ENCODE results near the gene LRRTM3. TPM values are rescaled to one million over a fixed set of nuclear protein-coding genes. Genes with fewer than 3 reads are reported as not detected.

Gene LRRTM3
- total RNA-seq: not detected

DNA sequence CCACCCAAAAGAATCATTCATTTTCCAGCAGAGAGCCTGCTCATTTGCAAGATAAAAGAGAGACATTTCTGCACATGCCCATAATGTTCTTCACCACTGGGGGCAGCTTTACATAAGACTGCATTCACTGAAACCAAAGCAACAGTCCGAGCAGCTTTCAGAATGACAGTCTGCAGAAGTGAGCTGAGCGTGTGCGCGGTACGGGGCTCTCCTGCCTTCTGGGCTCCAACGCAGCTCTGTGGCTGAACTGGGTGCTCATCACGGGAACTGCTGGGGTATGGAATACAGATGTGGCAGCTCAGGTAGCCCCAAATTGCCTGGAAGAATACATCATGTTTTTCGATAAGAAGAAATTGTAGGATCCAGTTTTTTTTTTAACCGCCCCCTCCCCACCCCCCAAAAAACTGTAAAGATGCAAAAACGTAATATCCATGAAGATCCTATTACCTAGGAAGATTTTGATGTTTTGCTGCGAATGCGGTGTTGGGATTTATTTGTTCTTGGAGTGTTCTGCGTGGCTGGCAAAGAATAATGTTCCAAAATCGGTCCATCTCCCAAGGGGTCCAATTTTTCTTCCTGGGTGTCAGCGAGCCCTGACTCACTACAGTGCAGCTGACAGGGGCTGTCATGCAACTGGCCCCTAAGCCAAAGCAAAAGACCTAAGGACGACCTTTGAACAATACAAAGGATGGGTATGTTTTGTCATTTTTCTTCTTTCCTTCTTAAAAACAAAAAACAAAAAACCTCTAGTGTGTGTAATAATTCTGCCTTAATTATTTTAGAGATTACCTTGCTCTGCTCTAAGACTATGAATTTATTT lies at the start of gene LRRTM3:
Gene LRRTM3, plus strand, starts transcription at position 141 of the 820 bp plus-strand sequence.
- H3K36me3 Mint-ChIP-seq (ENCODE audit: insufficient read depth): no peaks in the 10 kb centered on the region
- H3K9me3 Mint-ChIP-seq: peaks cover 4% of the 10 kb centered on the region
- no peak within 1 kb of the TSS for H3K4me3 Mint-ChIP-seq
- ATAC-seq (peak; percentile 46 to 84), DNase-seq (no peak)
- peaks cover 36% of the 10 kb centered on the region for H3K27me3 Mint-ChIP-seq (ENCODE audit: low read depth)
- H3K4me1 Mint-ChIP-seq (ENCODE audit: low read depth): no peaks in the 10 kb centered on the region

GRCh38 chr10:66877361-66877760 lies 48.5 kb upstream of the LRRTM3 start:
- H3K4me1 Mint-ChIP-seq (ENCODE audit: low read depth): no peaks in the 10 kb centered on the region
- ATAC-seq (no peak), DNase-seq (no peak)
- H3K9me3 Mint-ChIP-seq: no peaks in the 10 kb centered on the region
- no peak overlapping the region for H3K4me3 Mint-ChIP-seq
- no peaks in the 10 kb centered on the region for H3K27me3 Mint-ChIP-seq (ENCODE audit: low read depth)
- H3K36me3 Mint-ChIP-seq (ENCODE audit: insufficient read depth): no peaks in the 10 kb centered on the region

DNA sequence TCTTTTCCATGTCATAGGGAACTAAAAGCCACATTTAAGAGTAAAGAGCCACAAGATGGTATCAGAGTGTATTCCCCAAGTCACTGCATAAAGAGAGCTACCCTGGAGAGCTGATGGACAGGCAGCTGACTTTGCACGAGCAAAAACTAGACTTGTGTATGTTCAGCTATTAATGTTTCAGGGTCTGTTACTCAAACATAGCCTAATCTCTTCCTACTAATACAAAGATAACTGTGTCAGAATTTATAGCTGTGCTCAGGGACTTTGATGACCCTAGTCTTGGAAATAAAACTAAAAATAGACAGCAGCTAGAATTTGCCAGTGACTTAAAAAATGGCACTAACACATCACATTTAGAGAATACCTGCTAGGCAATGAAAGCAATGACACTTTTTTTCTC lies 45.5 kb upstream of the LRRTM3 start:
- Mint-ChIP-seq H3K27me3 (ENCODE audit: low read depth) (no peaks in the 10 kb centered on the region), H3K4me1 (ENCODE audit: low read depth) (no peaks in the 10 kb centered on the region), H3K4me3 (no peak overlapping the region), H3K9me3 (peaks cover 5% of the 10 kb centered on the region), H3K36me3 (ENCODE audit: insufficient read depth) (no peaks in the 10 kb centered on the region)
- no peak for ATAC-seq
- no peak for DNase-seq

GRCh38 chr10:66880826-66881225 lies 45.0 kb upstream of the LRRTM3 start:
- DNase-seq (no peak), ATAC-seq (no peak)
- Mint-ChIP-seq H3K4me3 (no peak overlapping the region), H3K4me1 (ENCODE audit: low read depth) (no peaks in the 10 kb centered on the region), H3K36me3 (ENCODE audit: insufficient read depth) (no peaks in the 10 kb centered on the region), H3K27me3 (ENCODE audit: low read depth) (no peaks in the 10 kb centered on the region), H3K9me3 (peaks cover 7% of the 10 kb centered on the region)

- no peaks in the 10 kb centered on the region for H3K4me1 Mint-ChIP-seq (ENCODE audit: low read depth)
Measured at GRCh38 chr10:66881814-66882213, 44.0 kb upstream of the LRRTM3 start.

DNA sequence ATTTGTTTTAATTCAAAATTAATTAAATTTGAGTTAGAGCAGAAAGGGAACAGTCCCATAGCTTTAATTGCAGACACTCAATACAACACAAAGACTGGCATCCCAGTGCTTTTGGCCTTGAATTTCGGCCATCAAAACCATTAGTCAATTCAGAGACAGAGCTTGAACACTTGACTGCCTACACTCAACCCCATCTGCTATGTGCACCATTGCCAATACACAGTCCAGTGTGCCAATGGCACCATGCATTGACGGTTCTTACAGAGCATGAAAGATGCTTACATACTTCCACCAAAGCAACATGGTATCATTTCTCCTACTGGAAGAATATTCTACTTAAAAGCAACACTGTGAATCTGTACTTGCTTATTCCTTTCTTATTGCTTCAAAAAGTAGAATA lies 43.6 kb upstream of the LRRTM3 start:
- Mint-ChIP-seq H3K9me3 (peaks cover 9% of the 10 kb centered on the region), H3K36me3 (ENCODE audit: insufficient read depth) (no peaks in the 10 kb centered on the region), H3K4me3 (no peak overlapping the region), H3K4me1 (ENCODE audit: low read depth) (no peaks in the 10 kb centered on the region), H3K27me3 (ENCODE audit: low read depth) (no peaks in the 10 kb centered on the region)
- DNase-seq (no peak), ATAC-seq (no peak)

More at GRCh38 chr10:66881814-66882213, 44.0 kb upstream of the LRRTM3 start:
- ATAC-seq (no peak), DNase-seq (no peak)
- H3K36me3 Mint-ChIP-seq (ENCODE audit: insufficient read depth): no peaks in the 10 kb centered on the region
- peaks cover 9% of the 10 kb centered on the region for H3K9me3 Mint-ChIP-seq
- no peak overlapping the region for H3K4me3 Mint-ChIP-seq
- H3K27me3 Mint-ChIP-seq (ENCODE audit: low read depth): no peaks in the 10 kb centered on the region

DNA sequence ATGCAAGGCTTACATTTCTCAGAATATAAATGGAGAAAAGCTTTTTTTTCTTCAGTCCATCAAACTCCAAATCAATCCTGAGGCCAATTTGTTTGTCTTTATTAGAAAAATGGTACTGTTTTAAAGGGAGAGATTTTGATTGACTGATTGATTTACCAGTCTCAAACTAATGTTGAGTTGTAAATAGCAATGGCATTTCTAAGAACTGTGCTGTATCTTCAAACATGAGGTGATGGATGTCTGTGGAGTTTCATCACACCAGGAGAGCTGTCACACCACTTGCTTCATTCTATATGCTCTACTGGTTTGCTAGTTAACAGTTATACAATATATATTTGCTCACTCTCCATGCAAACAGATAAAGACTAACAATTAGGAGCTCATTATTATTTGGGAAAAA lies 39.0 kb upstream of the LRRTM3 start:
- Mint-ChIP-seq H3K36me3 (ENCODE audit: insufficient read depth) (no peaks in the 10 kb centered on the region), H3K27me3 (ENCODE audit: low read depth) (no peaks in the 10 kb centered on the region), H3K4me1 (ENCODE audit: low read depth) (no peaks in the 10 kb centered on the region), H3K9me3 (peaks cover 9% of the 10 kb centered on the region), H3K4me3 (no peak overlapping the region)
- DNase-seq (no peak), ATAC-seq (no peak)

DNA sequence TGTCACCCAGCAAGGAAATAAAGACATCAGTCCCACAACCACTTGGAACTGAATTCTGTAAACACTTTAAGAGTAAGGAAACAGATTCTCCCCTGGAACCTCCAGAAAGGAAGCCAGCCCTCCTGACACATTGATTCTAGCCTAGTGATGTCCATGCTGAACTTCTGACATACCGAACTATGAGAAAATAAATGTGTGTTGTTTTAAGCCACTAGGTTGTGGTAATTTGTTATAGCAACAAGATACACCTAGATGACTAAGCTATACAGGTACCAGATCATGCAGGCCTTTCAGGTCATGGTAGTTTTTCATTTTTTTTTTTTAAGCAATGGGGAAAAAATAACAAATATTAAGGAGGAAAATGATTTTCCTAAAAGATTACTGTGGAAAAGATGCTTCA lies 37.6 kb upstream of the LRRTM3 start:
- Mint-ChIP-seq H3K27me3 (ENCODE audit: low read depth) (no peaks in the 10 kb centered on the region), H3K9me3 (peaks cover 9% of the 10 kb centered on the region), H3K4me1 (ENCODE audit: low read depth) (no peaks in the 10 kb centered on the region), H3K4me3 (no peak overlapping the region), H3K36me3 (ENCODE audit: insufficient read depth) (no peaks in the 10 kb centered on the region)
- ATAC-seq: no peak
- no peak for DNase-seq

DNA sequence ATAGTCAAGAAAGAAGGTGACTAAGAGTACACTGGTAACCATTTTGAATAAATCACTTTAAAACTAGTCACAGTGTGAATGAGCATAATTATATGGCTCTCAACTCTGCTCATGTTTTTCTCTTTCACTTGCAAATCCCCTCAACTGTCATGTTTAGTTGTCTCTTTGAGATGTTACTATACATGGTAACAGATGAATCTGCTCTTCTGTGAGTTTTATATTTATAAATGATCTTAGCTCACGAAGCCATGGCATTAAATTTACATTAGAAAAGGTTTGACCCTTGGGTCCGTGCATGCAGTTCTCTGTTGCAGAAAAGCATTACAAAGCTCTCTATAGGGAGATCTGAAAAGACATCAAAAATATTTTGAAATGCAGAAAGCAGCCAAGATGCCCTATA lies 33.0 kb upstream of the LRRTM3 start:
- no peaks in the 10 kb centered on the region for H3K4me1 Mint-ChIP-seq (ENCODE audit: low read depth)
- DNase-seq (no peak), ATAC-seq (no peak)
- no peaks in the 10 kb centered on the region for H3K27me3 Mint-ChIP-seq (ENCODE audit: low read depth)
- H3K4me3 Mint-ChIP-seq: no peak overlapping the region
- no peaks in the 10 kb centered on the region for H3K36me3 Mint-ChIP-seq (ENCODE audit: insufficient read depth)
- peaks cover 5% of the 10 kb centered on the region for H3K9me3 Mint-ChIP-seq

DNA sequence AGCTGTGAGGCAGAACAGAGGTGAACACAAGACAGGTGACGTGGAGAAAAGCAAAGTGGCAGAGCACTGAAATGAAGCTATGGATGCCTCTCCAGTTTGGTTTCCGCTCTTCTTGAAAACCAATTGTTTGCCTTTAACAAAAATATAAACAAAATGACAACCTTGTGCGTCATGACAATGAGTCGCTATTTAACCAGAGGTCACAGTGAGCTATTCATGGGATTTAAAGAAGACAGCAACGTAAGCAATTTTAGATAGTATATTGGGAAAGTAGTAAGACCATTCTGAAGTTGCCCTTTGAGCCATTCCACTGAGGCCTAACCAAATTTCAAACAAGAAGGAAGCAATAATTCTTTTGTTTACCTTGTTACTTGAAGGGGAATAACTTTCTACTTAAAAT lies 15.2 kb upstream of the LRRTM3 start:
- DNase-seq: no peak
- H3K4me3 Mint-ChIP-seq: no peak overlapping the region
- no peaks in the 10 kb centered on the region for H3K36me3 Mint-ChIP-seq (ENCODE audit: insufficient read depth)
- no peaks in the 10 kb centered on the region for H3K27me3 Mint-ChIP-seq (ENCODE audit: low read depth)
- no peak for ATAC-seq
- no peaks in the 10 kb centered on the region for H3K4me1 Mint-ChIP-seq (ENCODE audit: low read depth)
- H3K9me3 Mint-ChIP-seq: no peaks in the 10 kb centered on the region

DNA sequence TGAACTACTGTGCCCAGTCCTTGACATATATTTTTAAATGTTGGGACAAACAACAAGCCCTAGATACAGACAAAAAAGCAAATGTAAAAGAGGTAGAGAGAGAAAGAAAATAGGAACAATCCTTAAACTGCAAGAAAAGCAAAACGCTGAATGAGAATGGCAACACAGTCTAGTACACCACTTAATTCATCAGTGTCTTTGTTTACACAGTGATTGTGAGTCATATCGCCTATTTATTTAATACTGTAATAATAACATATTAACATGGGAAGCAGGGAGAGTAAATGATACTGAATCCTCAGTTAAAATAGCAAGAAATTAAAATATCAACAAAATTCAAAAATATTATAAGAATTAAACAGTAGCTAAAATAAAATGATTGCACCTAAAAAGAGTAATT lies 9.8 kb upstream of the LRRTM3 start:
- H3K4me1 Mint-ChIP-seq (ENCODE audit: low read depth): no peaks in the 10 kb centered on the region
- peaks cover under 1% of the 10 kb centered on the region for H3K9me3 Mint-ChIP-seq
- no peak for ATAC-seq
- no peaks in the 10 kb centered on the region for H3K36me3 Mint-ChIP-seq (ENCODE audit: insufficient read depth)
- no peak overlapping the region for H3K4me3 Mint-ChIP-seq
- H3K27me3 Mint-ChIP-seq (ENCODE audit: low read depth): no peaks in the 10 kb centered on the region
- no peak for DNase-seq

- Mint-ChIP-seq H3K36me3 (ENCODE audit: insufficient read depth) (no peaks in the 10 kb centered on the region), H3K9me3 (peaks cover 5% of the 10 kb centered on the region), H3K27me3 (ENCODE audit: low read depth) (no peaks in the 10 kb centered on the region), H3K4me1 (ENCODE audit: low read depth) (no peaks in the 10 kb centered on the region), H3K4me3 (no peak overlapping the region)
- ATAC-seq (no peak), DNase-seq (no peak)
Measured at GRCh38 chr10:66917104-66917503, 8.7 kb upstream of the LRRTM3 start.

- Mint-ChIP-seq H3K4me1 (ENCODE audit: low read depth) (no peaks in the 10 kb centered on the region), H3K36me3 (ENCODE audit: insufficient read depth) (no peaks in the 10 kb centered on the region)
- ATAC-seq: no peak
Measured at GRCh38 chr10:66919248-66919647, 6.6 kb upstream of the LRRTM3 start.

DNA sequence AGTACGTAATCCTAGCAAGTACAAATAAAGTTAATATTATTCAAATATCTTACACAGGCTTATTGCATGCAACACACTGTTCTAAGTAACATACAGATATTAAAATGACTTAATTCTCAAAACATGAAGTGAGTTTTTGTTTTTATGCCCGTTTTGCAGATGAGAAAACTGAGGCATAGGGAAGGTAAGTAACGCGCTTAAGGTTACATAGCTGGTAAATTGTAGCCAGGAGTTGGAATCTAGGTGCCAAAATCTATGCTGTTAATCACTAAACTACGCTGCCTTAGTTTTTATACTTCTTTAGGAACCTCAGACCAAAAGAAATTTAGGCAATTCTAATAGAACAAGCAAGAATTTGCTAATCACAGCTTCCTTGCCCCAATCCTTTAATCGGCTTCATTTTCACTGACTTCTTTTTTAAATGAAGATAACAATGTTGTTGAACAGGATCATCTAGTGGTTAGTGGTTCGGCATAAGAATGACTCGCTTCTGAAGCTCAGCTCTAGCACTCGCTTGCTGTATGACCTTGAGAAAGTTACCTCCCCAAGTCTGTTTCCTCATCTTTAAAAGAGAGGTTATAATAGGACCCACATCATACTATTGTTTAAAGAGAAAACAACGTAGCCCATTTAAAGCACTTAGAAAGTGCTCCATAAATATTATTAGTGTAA lies 1.0 kb upstream of the LRRTM3 start:
- H3K9me3 Mint-ChIP-seq: peaks cover 5% of the 10 kb centered on the region
- no peak for ATAC-seq
- no peak overlapping the region for H3K4me3 Mint-ChIP-seq

More at GRCh38 chr10:66919248-66919647, 6.6 kb upstream of the LRRTM3 start:
- no peak for DNase-seq
- Mint-ChIP-seq H3K9me3 (peaks cover 5% of the 10 kb centered on the region), H3K27me3 (ENCODE audit: low read depth) (no peaks in the 10 kb centered on the region), H3K4me3 (no peak overlapping the region)

DNA sequence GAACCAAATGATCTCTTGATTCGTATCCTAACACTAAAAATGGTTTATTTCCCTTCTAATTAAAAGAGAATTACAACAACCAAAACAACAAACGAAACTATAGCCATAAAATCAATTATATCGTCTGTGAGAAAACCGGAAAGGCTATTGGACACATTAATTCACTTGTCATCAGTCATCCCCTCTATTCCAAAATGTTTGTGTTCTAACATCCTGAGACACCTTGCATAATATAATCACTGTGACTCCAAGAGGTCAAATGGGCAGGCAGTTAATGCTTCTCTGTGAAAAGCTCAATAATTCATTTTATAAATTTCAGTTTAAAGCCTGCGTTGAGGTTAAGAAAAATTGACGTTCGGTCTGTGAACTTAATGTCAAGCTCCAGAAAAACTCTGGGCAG lies 463 bp upstream of the LRRTM3 start:
- no peaks in the 10 kb centered on the region for H3K4me1 Mint-ChIP-seq (ENCODE audit: low read depth)
- no peak for DNase-seq
- ATAC-seq: no peak
- H3K9me3 Mint-ChIP-seq: peaks cover 5% of the 10 kb centered on the region
- no peak overlapping the region for H3K4me3 Mint-ChIP-seq
- peaks cover 36% of the 10 kb centered on the region for H3K27me3 Mint-ChIP-seq (ENCODE audit: low read depth)
- H3K36me3 Mint-ChIP-seq (ENCODE audit: insufficient read depth): no peaks in the 10 kb centered on the region

More for the DNA sequence above, 1.0 kb upstream of the LRRTM3 start:
- no peaks in the 10 kb centered on the region for H3K36me3 Mint-ChIP-seq (ENCODE audit: insufficient read depth)
- no peak for DNase-seq
- no peaks in the 10 kb centered on the region for H3K4me1 Mint-ChIP-seq (ENCODE audit: low read depth)
- peaks cover 35% of the 10 kb centered on the region for H3K27me3 Mint-ChIP-seq (ENCODE audit: low read depth)
